Measurements from ENCODE around the gene FIBP. TPM values are rescaled to one million over a fixed set of nuclear protein-coding genes. Genes with fewer than 3 reads are reported as not detected.
A peak's percentile ranks its signal among the peaks of the same experiment; 100 is the strongest.

FIBP gene
- total and polyA plus RNA-seq, 2 donors (not counting 3 experiments of a cell fraction or from before 2014, with no cell fraction given), result 105 to 162 TPM

DNA sequence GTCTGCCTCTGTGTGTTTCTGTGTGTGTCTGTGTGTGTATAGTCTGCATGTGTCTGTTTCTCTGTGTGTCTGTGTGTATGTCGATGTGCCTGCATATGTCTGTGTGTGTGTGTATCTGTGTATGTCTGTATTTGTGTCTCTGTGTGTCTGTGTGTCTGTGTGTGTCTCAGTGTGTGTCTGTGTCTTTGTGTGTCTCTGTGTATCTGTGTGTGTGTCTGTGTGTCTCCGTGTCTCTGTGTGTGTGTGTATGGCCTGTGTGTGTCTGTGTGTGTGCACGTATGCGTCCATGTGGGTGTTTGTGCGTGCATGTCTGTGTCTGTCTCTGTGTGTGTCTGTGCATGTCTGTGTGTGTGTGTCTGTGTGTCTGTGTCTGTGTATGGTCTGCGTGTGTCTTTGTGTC lies 54.1 kb downstream of the FIBP start:
- TF ChIP-seq MYC (IDR thresholded peaks at IDR 0.05; ENCODE audit: low read depth, low read length) (no peak), GATA2 (IDR thresholded peaks at IDR 0.05; ENCODE audit: insufficient read depth, insufficient read length, low read depth, low read length) (no peak), POLR2A (IDR thresholded peaks at IDR 0.05; ENCODE audit: low read depth, low read length) (peak; percentile 61), POLR2AphosphoS5 (IDR thresholded peaks at IDR 0.05; ENCODE audit: insufficient read depth, low read depth, low read length) (no peak), FOS (IDR thresholded peaks at IDR 0.05; ENCODE audit: borderline replicate concordance, insufficient read depth, low read length) (no peak), EZH2 (IDR thresholded peaks at IDR 0.05; ENCODE audit: borderline replicate concordance, low read depth, low read length, severe bottlenecking) (no peak), JUN (IDR thresholded peaks at IDR 0.05; ENCODE audit: borderline replicate concordance, insufficient read depth, insufficient read length, low read depth) (no peak)
- TF ChIP-seq, protein P1, sequence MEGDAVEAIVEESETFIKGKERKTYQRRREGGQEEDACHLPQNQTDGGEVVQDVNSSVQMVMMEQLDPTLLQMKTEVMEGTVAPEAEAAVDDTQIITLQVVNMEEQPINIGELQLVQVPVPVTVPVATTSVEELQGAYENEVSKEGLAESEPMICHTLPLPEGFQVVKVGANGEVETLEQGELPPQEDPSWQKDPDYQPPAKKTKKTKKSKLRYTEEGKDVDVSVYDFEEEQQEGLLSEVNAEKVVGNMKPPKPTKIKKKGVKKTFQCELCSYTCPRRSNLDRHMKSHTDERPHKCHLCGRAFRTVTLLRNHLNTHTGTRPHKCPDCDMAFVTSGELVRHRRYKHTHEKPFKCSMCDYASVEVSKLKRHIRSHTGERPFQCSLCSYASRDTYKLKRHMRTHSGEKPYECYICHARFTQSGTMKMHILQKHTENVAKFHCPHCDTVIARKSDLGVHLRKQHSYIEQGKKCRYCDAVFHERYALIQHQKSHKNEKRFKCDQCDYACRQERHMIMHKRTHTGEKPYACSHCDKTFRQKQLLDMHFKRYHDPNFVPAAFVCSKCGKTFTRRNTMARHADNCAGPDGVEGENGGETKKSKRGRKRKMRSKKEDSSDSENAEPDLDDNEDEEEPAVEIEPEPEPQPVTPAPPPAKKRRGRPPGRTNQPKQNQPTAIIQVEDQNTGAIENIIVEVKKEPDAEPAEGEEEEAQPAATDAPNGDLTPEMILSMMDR (IDR thresholded peaks at IDR 0.05; ENCODE audit: extremely low read depth in 1 of 2, insufficient read depth in 1 of 2, low read depth in 1 of 2, low read length in 2 of 2), result no peak
- TF ChIP-seq, protein P2, sequence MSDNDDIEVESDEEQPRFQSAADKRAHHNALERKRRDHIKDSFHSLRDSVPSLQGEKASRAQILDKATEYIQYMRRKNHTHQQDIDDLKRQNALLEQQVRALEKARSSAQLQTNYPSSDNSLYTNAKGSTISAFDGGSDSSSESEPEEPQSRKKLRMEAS (IDR thresholded peaks at IDR 0.05; ENCODE audit: insufficient read depth, insufficient read length), result no peak
- Histone ChIP-seq H3K27ac (ENCODE audit: insufficient read depth, low read depth, low read length) (no peak overlapping the region), H3K4me2 (ENCODE audit: insufficient read depth, low read length) (peak overlapping the region; percentile 72), H3K79me2 (ENCODE audit: control insufficient read depth, insufficient read depth, low read length) (no peaks in the 10 kb centered on the region), H3K9ac (replicated peaks; ENCODE audit: extremely low read depth, insufficient read depth, low read length) (no peak overlapping the region), H4K20me1 (replicated peaks; ENCODE audit: control insufficient read depth, extremely low read depth, insufficient read depth, low read length) (no peaks in the 10 kb centered on the region), H3K27me3 (ENCODE audit: control insufficient read depth in 2 of 2, insufficient read depth in 2 of 2, low read length in 2 of 2) (peaks cover 20 to 24% of the 10 kb centered on the region in 2 experiments), H3K4me1 (ENCODE audit: control insufficient read depth, extremely low read depth, insufficient read depth, low read length) (peaks cover 11% of the 10 kb centered on the region), H3K9me1 (replicated peaks; ENCODE audit: control insufficient read depth, extremely low read depth, insufficient read depth, low read length) (no peaks in the 10 kb centered on the region), H2AFZ (ENCODE audit: low read depth, low read length) (peak overlapping the region; percentile 90), H3K4me3 (replicated peaks in 1 of 3; ENCODE audit: insufficient read depth in 1 of 3, low read depth in 1 of 3, low read length in 3 of 3) (peak overlapping the region; percentile 15 to 49 (median 36)), H3K36me3 (ENCODE audit: control insufficient read depth in 2 of 2, extremely low read depth in 1 of 2, insufficient read depth in 2 of 2, low read length in 2 of 2) (no peaks in the 10 kb centered on the region), H3K9me3 (replicated peaks; ENCODE audit: control insufficient read depth, insufficient read depth, low read length) (no peaks in the 10 kb centered on the region)
- intact Hi-C loops (cut with micrococcal nuclease), result no loop called here
- FAIRE-seq, result peak; percentile 52
- ChIA-PET CTCF (interaction anchor here (0.8 to 2.6 kb wide), 5 partner anchors 16 to 208 kb away, joined by 3 to 8 read pairs (median 5); partner anchors contain the start of gene MUS81), POLR2A (no interaction called here)
- DNase-seq (ENCODE audit: low read depth, low spot score), result no peak
- dilution Hi-C loops (cut with MboI; ENCODE audit: extremely low pct_ligation_motif_present, low sequenced_read_pairs), result no loop called here
- BruUV-seq (replicated peaks), result no TSS peak

Other genes starting within 250 kb of the FIBP start
- gene RELA, start 225.6 kb downstream of the FIBP start, total RNA-seq, result 105 and 106 TPM in 2 replicates
- gene RELA, start 225.6 kb downstream of the FIBP start, polyA plus RNA-seq, result 78.7 and 89.5 TPM in 2 replicates
- gene KAT5, start 176.2 kb downstream of the FIBP start, total RNA-seq, result 48.8 and 50.2 TPM in 2 replicates
- 31.4 and 35.8 TPM in 2 replicates for gene KAT5, start 176.2 kb downstream of the FIBP start, polyA plus RNA-seq
- gene RNASEH2C, start 167.7 kb downstream of the FIBP start, total RNA-seq, result 46.4 and 62.0 TPM in 2 replicates
- gene RNASEH2C, start 167.7 kb downstream of the FIBP start, polyA plus RNA-seq, result 110 and 113 TPM in 2 replicates
- 15.3 and 15.5 TPM in 2 replicates for gene AP5B1, start 107.5 kb downstream of the FIBP start, total RNA-seq
- 9.2 and 13.0 TPM in 2 replicates for gene AP5B1, start 107.5 kb downstream of the FIBP start, polyA plus RNA-seq
- gene OVOL1, start 101.4 kb downstream of the FIBP start, total RNA-seq, result not detected in 2 replicates
- gene OVOL1, start 101.4 kb downstream of the FIBP start, polyA plus RNA-seq, result not detected in 2 replicates
- gene SNX32, start 54.5 kb downstream of the FIBP start, total RNA-seq, result 1.0 TPM in 1 of 2 replicates, not detected in the other
- 0.19 and 0.29 TPM in 2 replicates for gene SNX32, start 54.5 kb downstream of the FIBP start, polyA plus RNA-seq
- 1,783 and 1,844 TPM in 2 replicates for gene CFL1, start 30.3 kb downstream of the FIBP start, total RNA-seq
- gene CFL1, start 30.3 kb downstream of the FIBP start, polyA plus RNA-seq, result 2,403 and 2,689 TPM in 2 replicates
- gene MUS81, start 28.0 kb downstream of the FIBP start, total RNA-seq, result 68.4 and 76.9 TPM in 2 replicates
- gene MUS81, start 28.0 kb downstream of the FIBP start, polyA plus RNA-seq, result 57.9 and 64.5 TPM in 2 replicates
- gene EFEMP2, start 15.7 kb downstream of the FIBP start, total RNA-seq, result 76.5 and 81.7 TPM in 2 replicates
- gene EFEMP2, start 15.7 kb downstream of the FIBP start, polyA plus RNA-seq, result 207 and 259 TPM in 2 replicates
- not detected in 2 replicates for gene CTSW, start 8.6 kb downstream of the FIBP start, total RNA-seq
- gene CTSW, start 8.6 kb downstream of the FIBP start, polyA plus RNA-seq, result not detected in 2 replicates
- 103 and 105 TPM in 2 replicates for gene CCDC85B, start 2.2 kb upstream of the FIBP start, total RNA-seq
- 107 and 132 TPM in 2 replicates for gene CCDC85B, start 2.2 kb upstream of the FIBP start, polyA plus RNA-seq
- gene FOSL1, start 11.9 kb upstream of the FIBP start, total RNA-seq, result 52.6 and 53.8 TPM in 2 replicates
- 16.6 and 18.1 TPM in 2 replicates for gene FOSL1, start 11.9 kb upstream of the FIBP start, polyA plus RNA-seq
- gene C11orf68, start 30.6 kb upstream of the FIBP start, total RNA-seq, result 32.8 and 35.6 TPM in 2 replicates
- gene C11orf68, start 30.6 kb upstream of the FIBP start, polyA plus RNA-seq, result 66.5 and 84.8 TPM in 2 replicates
- gene DRAP1, start 31.0 kb upstream of the FIBP start, total RNA-seq, result 114 and 118 TPM in 2 replicates
- gene DRAP1, start 31.0 kb upstream of the FIBP start, polyA plus RNA-seq, result 73.5 and 74.9 TPM in 2 replicates
- not detected in 2 replicates for gene TSGA10IP, start 57.0 kb upstream of the FIBP start, total RNA-seq
- gene TSGA10IP, start 57.0 kb upstream of the FIBP start, polyA plus RNA-seq, result not detected in 2 replicates
- gene SART1, start 73.3 kb upstream of the FIBP start, total RNA-seq, result 58.9 and 62.7 TPM in 2 replicates
- 17.3 and 21.8 TPM in 2 replicates for gene SART1, start 73.3 kb upstream of the FIBP start, polyA plus RNA-seq
- 39.7 and 42.4 TPM in 2 replicates for gene EIF1AD, start 113.7 kb upstream of the FIBP start, total RNA-seq
- gene EIF1AD, start 113.7 kb upstream of the FIBP start, polyA plus RNA-seq, result 35.7 and 39.3 TPM in 2 replicates
- 246 and 269 TPM in 2 replicates for gene BANF1, start 114.0 kb upstream of the FIBP start, total RNA-seq
- gene BANF1, start 114.0 kb upstream of the FIBP start, polyA plus RNA-seq, result 367 and 376 TPM in 2 replicates
- 0.46 and 0.92 TPM in 2 replicates for gene CST6, start 123.5 kb upstream of the FIBP start, total RNA-seq
- gene CST6, start 123.5 kb upstream of the FIBP start, polyA plus RNA-seq, result 2.2 and 2.5 TPM in 2 replicates
- gene CATSPER1, start 138.0 kb upstream of the FIBP start, total RNA-seq, result 1.0 and 1.3 TPM in 2 replicates
- gene CATSPER1, start 138.0 kb upstream of the FIBP start, polyA plus RNA-seq, result 0.68 and 0.89 TPM in 2 replicates
- not detected in 2 replicates for gene GAL3ST3, start 160.7 kb upstream of the FIBP start, total RNA-seq
- gene GAL3ST3, start 160.7 kb upstream of the FIBP start, polyA plus RNA-seq, result 0.15 and 0.24 TPM in 2 replicates
- 179 and 196 TPM in 2 replicates for gene SF3B2, start 163.9 kb upstream of the FIBP start, total RNA-seq
- gene SF3B2, start 163.9 kb upstream of the FIBP start, polyA plus RNA-seq, result 99.4 and 132 TPM in 2 replicates
- gene PACS1, start 181.8 kb upstream of the FIBP start, total RNA-seq, result 52.8 and 64.4 TPM in 2 replicates
- 24.8 and 26.4 TPM in 2 replicates for gene PACS1, start 181.8 kb upstream of the FIBP start, polyA plus RNA-seq